ENCODE results near the gene CEP41. TPM values are rescaled to one million over a fixed set of nuclear protein-coding genes. Genes with fewer than 3 reads are reported as not detected.

CEP41 gene
- total and polyA plus RNA-seq, 2 experiments from 2014 or later: 17.4 to 25.0 TPM

GRCh38 chr7:130413201-130413600 is 27.6 kb downstream of the CEP41 start:
- Histone ChIP-seq H3K4me1 (ENCODE audit: insufficient read depth) (no peaks in the 10 kb centered on the region), H3K79me2 (replicated peaks; ENCODE audit: insufficient read depth) (no peaks in the 10 kb centered on the region), H3K36me3 (ENCODE audit: insufficient read depth) (no peaks in the 10 kb centered on the region), H3K27me3 (ENCODE audit: insufficient read depth) (no peaks in the 10 kb centered on the region), H3F3A (replicated peaks; ENCODE audit: low read depth) (no peaks in the 10 kb centered on the region), H3K4me3 (no peak overlapping the region), H3K4me2 (no peak overlapping the region), H3K27ac (ENCODE audit: low read depth) (no peak overlapping the region), H3K9me2 (ENCODE audit: insufficient read depth) (no peaks in the 10 kb centered on the region), H2AFZ (no peak overlapping the region), H4K20me1 (replicated peaks; ENCODE audit: insufficient read depth) (no peaks in the 10 kb centered on the region)
- Mint-ChIP-seq H3K4me1 (peaks cover 5% of the 10 kb centered on the region), H3K4me3 (no peak overlapping the region), H3K27ac (no peak overlapping the region), H3K27me3 (ENCODE audit: insufficient read depth, low read depth, poor library complexity) (no peaks in the 10 kb centered on the region), H3K36me3 (ENCODE audit: low read depth) (no peaks in the 10 kb centered on the region), H3K9me3 (no peaks in the 10 kb centered on the region)
- TF ChIP-seq ZNF462 (CRISPR knock-in tag; IDR thresholded peaks at IDR 0.05): no peak
- TF ChIP-seq EZH2phosphoT487 (IDR thresholded peaks at IDR 0.05; ENCODE audit: unreplicated experiment): no peak
- TF ChIP-seq NANOG (IDR thresholded peaks at IDR 0.05; ENCODE audit: borderline replicate concordance): no peak
- no peak for TF ChIP-seq STAT1 (IDR thresholded peaks at IDR 0.05; ENCODE audit: unreplicated experiment)
- TF ChIP-seq REST (IDR thresholded peaks at IDR 0.05; ENCODE audit: unreplicated experiment): no peak
- TF ChIP-seq CREB1 (CRISPR knock-in tag; IDR thresholded peaks at IDR 0.05; ENCODE audit: low read depth): no peak
- no peak for TF ChIP-seq ETS1 (IDR thresholded peaks at IDR 0.05)
- TF ChIP-seq EZH2 (IDR thresholded peaks at IDR 0.05; ENCODE audit: low read depth, unreplicated experiment): no peak
- no peak for TF ChIP-seq POLR2AphosphoS5 (IDR thresholded peaks at IDR 0.05; ENCODE audit: low read depth)
- no peak for TF ChIP-seq ZNF114 (CRISPR knock-in tag; IDR thresholded peaks at IDR 0.05)
- no peak for TF ChIP-seq CTCF (conservative IDR thresholded peaks at IDR 0.05; ENCODE audit: low read depth in 2 of 2)
- TF ChIP-seq JUNB (IDR thresholded peaks at IDR 0.05; ENCODE audit: unreplicated experiment): no peak
- no peak for TF ChIP-seq ZNF331 (CRISPR knock-in tag; IDR thresholded peaks at IDR 0.05; ENCODE audit: low read depth)
- ATAC-seq (no peak), DNase-seq (ENCODE audit: low spot score) (no peak)

All from GM23338 (cell line).